Thoracic aorta (tissue), 2 donors: Measurements from ENCODE around the gene HLA-E. TPM values are rescaled to one million over a fixed set of nuclear protein-coding genes. Genes with fewer than 3 reads are reported as not detected.
A peak's percentile ranks its signal among the peaks of the same experiment; 100 is the strongest.

Source experiments
- ATAC-seq: fragments of 150-250 bp; one replicate; pipeline ENCODE4 v1.8.0; 2017; ENCODE audit warnings: low read depth; ENCODE audit not compliant: insufficient number of reproducible peaks, low FRiP score
- DNase-seq: peaks from one replicate; pipeline ENCODE4 v3.0.0-alpha.2; 2020; ENCODE audit warnings: low spot score
- H3K27ac ChIP-seq, 2 donors: fragments of 200-600 bp; sonication (generic); 1 replicate in 1 of 2; 2 replicates in 1 of 2; pipeline ENCODE4 v1.5.1; 2016; ENCODE audit warnings: mild to moderate bottlenecking in 2 of 2, moderate library complexity in 2 of 2
- H3K27me3 ChIP-seq: fragments of 200-600 bp; sonication (generic); replicated peaks from 2 replicates; pipeline ENCODE4 v1.6.0; 2016; ENCODE audit warnings: mild to moderate bottlenecking; ENCODE audit not compliant: insufficient read depth
- H3K36me3 ChIP-seq: fragments of 200-600 bp; sonication (generic); one replicate; pipeline ENCODE4 v1.5.1; 2016
- H3K4me1 ChIP-seq, 2 donors: fragments of 200-600 bp; sonication (generic); 1 replicate in 1 of 2; 2 replicates in 1 of 2; pipeline versions ENCODE4 v1.5.1 to v1.6.0; 2016; ENCODE audit warnings: low read depth in 2 of 2, mild to moderate bottlenecking in 1 of 2; ENCODE audit not compliant: control insufficient read depth in 1 of 2
- H3K4me3 ChIP-seq: fragments of 200-600 bp; sonication (generic); 2 replicates; pipeline ENCODE4 v1.5.1; 2016; ENCODE audit warnings: mild to moderate bottlenecking
- H3K9me3 ChIP-seq: fragments of 200-600 bp; sonication (generic); 2 replicates; pipeline ENCODE4 v1.5.1; 2016
- total RNA-seq, 2 donors: library from RNA; depleted of rRNA; stranded (reverse); fragments of >200 nt; gene quantifications; one replicate each; pipeline versions ENCODE4 v1.1.0 to v1.2.3, GENCODE V29; 2016
- TF ChIP-seq, protein P1 (sequence below): fragments of 200-600 bp; sonication (generic); IDR thresholded peaks from one replicate; pipeline ENCODE4 v1.5.1; 2019; ENCODE audit warnings: antibody characterized with exemption

Gene HLA-E
- total RNA-seq, 2 donors from 2014 or later = 507 to 602 TPM

- Histone ChIP-seq H3K9me3 (no peaks in the 10 kb centered on the region), H3K27me3 (peaks cover 1% of the 10 kb centered on the region), H3K4me3 (no peak overlapping the region), H3K27ac (no peak overlapping the region), H3K36me3 (no peaks in the 10 kb centered on the region), H3K4me1 (peaks cover 5 to 7% of the 10 kb centered on the region in 2 donors)
- TF ChIP-seq, protein P1, sequence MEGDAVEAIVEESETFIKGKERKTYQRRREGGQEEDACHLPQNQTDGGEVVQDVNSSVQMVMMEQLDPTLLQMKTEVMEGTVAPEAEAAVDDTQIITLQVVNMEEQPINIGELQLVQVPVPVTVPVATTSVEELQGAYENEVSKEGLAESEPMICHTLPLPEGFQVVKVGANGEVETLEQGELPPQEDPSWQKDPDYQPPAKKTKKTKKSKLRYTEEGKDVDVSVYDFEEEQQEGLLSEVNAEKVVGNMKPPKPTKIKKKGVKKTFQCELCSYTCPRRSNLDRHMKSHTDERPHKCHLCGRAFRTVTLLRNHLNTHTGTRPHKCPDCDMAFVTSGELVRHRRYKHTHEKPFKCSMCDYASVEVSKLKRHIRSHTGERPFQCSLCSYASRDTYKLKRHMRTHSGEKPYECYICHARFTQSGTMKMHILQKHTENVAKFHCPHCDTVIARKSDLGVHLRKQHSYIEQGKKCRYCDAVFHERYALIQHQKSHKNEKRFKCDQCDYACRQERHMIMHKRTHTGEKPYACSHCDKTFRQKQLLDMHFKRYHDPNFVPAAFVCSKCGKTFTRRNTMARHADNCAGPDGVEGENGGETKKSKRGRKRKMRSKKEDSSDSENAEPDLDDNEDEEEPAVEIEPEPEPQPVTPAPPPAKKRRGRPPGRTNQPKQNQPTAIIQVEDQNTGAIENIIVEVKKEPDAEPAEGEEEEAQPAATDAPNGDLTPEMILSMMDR = no peak
- ATAC-seq = no peak
- no peak for DNase-seq
Measured at GRCh38 chr6:30459145-30459544, 30.2 kb upstream of the HLA-E start.

DNA sequence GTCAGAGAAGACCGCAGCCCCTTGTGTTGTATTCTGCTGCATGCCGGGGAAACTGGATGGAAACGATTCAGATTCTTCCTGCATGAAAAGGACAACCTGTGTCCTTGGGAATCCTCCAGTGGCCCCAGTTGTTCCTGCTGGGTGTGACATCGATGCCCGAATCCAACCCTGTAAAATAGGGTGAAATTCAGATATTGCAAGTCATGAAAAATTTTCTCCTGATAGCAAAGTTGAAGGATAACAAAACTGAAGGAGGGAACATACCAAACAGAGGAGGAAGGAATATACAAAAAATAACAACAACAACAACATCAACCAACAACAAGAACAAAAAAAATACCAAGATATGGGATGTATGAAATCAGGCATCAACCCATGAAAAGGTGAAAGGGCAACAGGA, 28.3 kb upstream of the HLA-E start:
- Histone ChIP-seq H3K36me3 (no peaks in the 10 kb centered on the region), H3K27ac (no peak overlapping the region), H3K27me3 (peaks cover 15% of the 10 kb centered on the region), H3K9me3 (no peaks in the 10 kb centered on the region), H3K4me1 (peaks cover 8 to 10% of the 10 kb centered on the region in 2 donors), H3K4me3 (no peak overlapping the region)
- DNase-seq = no peak
- TF ChIP-seq, protein P1 = no peak
- ATAC-seq = no peak

- TF ChIP-seq, protein P1 = no peak
- peaks cover 15% of the 10 kb centered on the region for H3K27me3 ChIP-seq
- H3K36me3 ChIP-seq = no peaks in the 10 kb centered on the region
Measured at GRCh38 chr6:30462482-30462881, 26.8 kb upstream of the HLA-E start.

GRCh38 chr6:30463242-30463641, 26.1 kb upstream of the HLA-E start:
- Histone ChIP-seq H3K4me1 (peaks cover 9 to 19% of the 10 kb centered on the region in 2 donors), H3K4me3 (no peak overlapping the region), H3K36me3 (no peaks in the 10 kb centered on the region), H3K27me3 (peaks cover 18% of the 10 kb centered on the region), H3K9me3 (no peaks in the 10 kb centered on the region), H3K27ac (no peak overlapping the region)
- no peak for DNase-seq
- ATAC-seq = no peak
- TF ChIP-seq, protein P1 = no peak

More at GRCh38 chr6:30462482-30462881, 26.8 kb upstream of the HLA-E start:
- no peak overlapping the region for H3K27ac ChIP-seq
- ATAC-seq (no peak), DNase-seq (no peak)
- H3K9me3 ChIP-seq = no peaks in the 10 kb centered on the region
- H3K4me1 ChIP-seq = peaks cover 9 to 19% of the 10 kb centered on the region in 2 donors
- no peak overlapping the region for H3K4me3 ChIP-seq

GRCh38 chr6:30463651-30464618, 25.4 kb upstream of the HLA-E start:
- Histone ChIP-seq H3K27ac (no peak overlapping the region), H3K36me3 (no peaks in the 10 kb centered on the region), H3K27me3 (peaks cover 21% of the 10 kb centered on the region), H3K4me1 (peaks cover 9 to 19% of the 10 kb centered on the region in 2 donors), H3K4me3 (peak overlapping the region; percentile 2), H3K9me3 (no peaks in the 10 kb centered on the region)
- TF ChIP-seq, protein P1 = no peak
- no peak for ATAC-seq
- no peak for DNase-seq
